HCT116 (cell line): ENCODE data around the gene TDP1.

Source experiments
- EZH2 ChIP-seq: fragments of 200-600 bp; sonication (generic); IDR thresholded peaks from 2 replicates; pipeline ENCODE4 v1.6.1; 2017; ENCODE audit warnings: antibody characterized with exemption, mixed run types
- POLR2A ChIP-seq: IDR thresholded peaks from 2 replicates; pipeline ENCODE4 v1.7.0; 2011; ENCODE audit warnings: borderline replicate concordance; ENCODE audit not compliant: insufficient read depth, insufficient read length; ENCODE audit errors: extremely low read depth
- POLR2AphosphoS5 ChIP-seq: IDR thresholded peaks from 2 replicates; pipeline ENCODE4 v1.6.1; 2011; ENCODE audit warnings: mild to moderate bottlenecking, low read depth, low read length, moderate library complexity
- TF ChIP-seq, protein P1 (sequence below), 3 experiments: fragments of 200-600 bp in 1 of 3; sonication (generic) in 1 of 3; IDR thresholded peaks in 2 of 3; conservative IDR thresholded peaks in 1 of 3; 2 replicates each; pipeline ENCODE4 v1.5.1; 2012 to 2017; ENCODE audit warnings: low read depth in 2 of 3, low read length in 2 of 3, antibody characterized with exemption in 1 of 3, borderline replicate concordance in 1 of 3, control low read depth in 1 of 3, mild to moderate bottlenecking in 1 of 3, mixed read lengths in 1 of 3, mixed run types in 1 of 3, moderate library complexity in 1 of 3; ENCODE audit not compliant: insufficient read depth in 1 of 3
- TF ChIP-seq, protein P2 (sequence below): IDR thresholded peaks from 2 replicates; pipeline ENCODE4 v1.6.1; 2012
- TF ChIP-seq, protein P3 (sequence below): IDR thresholded peaks from 2 replicates; pipeline ENCODE4 v1.6.1; 2011; ENCODE audit warnings: mild to moderate bottlenecking, low read length, moderate library complexity; ENCODE audit not compliant: insufficient replicate concordance; ENCODE audit errors: extremely low read depth
- TF ChIP-seq, protein P4 (sequence below): IDR thresholded peaks from 2 replicates; pipeline ENCODE4 v1.6.1; 2012; ENCODE audit warnings: low read depth

DNA sequence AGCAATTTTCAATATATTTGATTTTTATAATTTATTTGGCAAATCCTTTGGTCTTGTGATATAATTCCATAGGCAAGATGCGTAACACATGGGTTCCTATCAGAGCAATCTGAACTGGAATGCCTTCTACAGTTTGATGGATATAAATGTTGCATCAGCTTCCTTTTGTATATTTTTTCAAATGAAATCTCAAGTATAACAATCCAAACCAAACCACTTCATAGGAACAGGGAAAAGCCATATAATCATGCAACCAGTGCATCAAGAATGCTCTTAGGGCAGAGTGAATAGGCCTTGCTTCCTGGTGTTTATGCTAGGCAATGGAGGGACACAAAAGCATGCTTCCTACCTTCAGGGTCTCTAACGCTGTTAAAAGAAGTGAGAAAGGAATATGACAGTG is 35.7 kb upstream of the TDP1 start:
- TF ChIP-seq POLR2AphosphoS5 (no peak), EZH2 (no peak), POLR2A (no peak)
- TF ChIP-seq, protein P1, sequence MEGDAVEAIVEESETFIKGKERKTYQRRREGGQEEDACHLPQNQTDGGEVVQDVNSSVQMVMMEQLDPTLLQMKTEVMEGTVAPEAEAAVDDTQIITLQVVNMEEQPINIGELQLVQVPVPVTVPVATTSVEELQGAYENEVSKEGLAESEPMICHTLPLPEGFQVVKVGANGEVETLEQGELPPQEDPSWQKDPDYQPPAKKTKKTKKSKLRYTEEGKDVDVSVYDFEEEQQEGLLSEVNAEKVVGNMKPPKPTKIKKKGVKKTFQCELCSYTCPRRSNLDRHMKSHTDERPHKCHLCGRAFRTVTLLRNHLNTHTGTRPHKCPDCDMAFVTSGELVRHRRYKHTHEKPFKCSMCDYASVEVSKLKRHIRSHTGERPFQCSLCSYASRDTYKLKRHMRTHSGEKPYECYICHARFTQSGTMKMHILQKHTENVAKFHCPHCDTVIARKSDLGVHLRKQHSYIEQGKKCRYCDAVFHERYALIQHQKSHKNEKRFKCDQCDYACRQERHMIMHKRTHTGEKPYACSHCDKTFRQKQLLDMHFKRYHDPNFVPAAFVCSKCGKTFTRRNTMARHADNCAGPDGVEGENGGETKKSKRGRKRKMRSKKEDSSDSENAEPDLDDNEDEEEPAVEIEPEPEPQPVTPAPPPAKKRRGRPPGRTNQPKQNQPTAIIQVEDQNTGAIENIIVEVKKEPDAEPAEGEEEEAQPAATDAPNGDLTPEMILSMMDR (IDR thresholded peaks at IDR 0.05 in 2 of 3, conservative IDR thresholded peaks at IDR 0.05 in 1 of 3; ENCODE audit: borderline replicate concordance in 1 of 3, insufficient read depth in 1 of 3, low read depth in 2 of 3, low read length in 2 of 3), result no peak
- TF ChIP-seq, protein P2, sequence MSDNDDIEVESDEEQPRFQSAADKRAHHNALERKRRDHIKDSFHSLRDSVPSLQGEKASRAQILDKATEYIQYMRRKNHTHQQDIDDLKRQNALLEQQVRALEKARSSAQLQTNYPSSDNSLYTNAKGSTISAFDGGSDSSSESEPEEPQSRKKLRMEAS, result no peak
- TF ChIP-seq, protein P3, sequence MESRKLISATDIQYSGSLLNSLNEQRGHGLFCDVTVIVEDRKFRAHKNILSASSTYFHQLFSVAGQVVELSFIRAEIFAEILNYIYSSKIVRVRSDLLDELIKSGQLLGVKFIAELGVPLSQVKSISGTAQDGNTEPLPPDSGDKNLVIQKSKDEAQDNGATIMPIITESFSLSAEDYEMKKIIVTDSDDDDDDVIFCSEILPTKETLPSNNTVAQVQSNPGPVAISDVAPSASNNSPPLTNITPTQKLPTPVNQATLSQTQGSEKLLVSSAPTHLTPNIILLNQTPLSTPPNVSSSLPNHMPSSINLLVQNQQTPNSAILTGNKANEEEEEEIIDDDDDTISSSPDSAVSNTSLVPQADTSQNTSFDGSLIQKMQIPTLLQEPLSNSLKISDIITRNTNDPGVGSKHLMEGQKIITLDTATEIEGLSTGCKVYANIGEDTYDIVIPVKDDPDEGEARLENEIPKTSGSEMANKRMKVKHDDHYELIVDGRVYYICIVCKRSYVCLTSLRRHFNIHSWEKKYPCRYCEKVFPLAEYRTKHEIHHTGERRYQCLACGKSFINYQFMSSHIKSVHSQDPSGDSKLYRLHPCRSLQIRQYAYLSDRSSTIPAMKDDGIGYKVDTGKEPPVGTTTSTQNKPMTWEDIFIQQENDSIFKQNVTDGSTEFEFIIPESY, result no peak
- TF ChIP-seq, protein P4, sequence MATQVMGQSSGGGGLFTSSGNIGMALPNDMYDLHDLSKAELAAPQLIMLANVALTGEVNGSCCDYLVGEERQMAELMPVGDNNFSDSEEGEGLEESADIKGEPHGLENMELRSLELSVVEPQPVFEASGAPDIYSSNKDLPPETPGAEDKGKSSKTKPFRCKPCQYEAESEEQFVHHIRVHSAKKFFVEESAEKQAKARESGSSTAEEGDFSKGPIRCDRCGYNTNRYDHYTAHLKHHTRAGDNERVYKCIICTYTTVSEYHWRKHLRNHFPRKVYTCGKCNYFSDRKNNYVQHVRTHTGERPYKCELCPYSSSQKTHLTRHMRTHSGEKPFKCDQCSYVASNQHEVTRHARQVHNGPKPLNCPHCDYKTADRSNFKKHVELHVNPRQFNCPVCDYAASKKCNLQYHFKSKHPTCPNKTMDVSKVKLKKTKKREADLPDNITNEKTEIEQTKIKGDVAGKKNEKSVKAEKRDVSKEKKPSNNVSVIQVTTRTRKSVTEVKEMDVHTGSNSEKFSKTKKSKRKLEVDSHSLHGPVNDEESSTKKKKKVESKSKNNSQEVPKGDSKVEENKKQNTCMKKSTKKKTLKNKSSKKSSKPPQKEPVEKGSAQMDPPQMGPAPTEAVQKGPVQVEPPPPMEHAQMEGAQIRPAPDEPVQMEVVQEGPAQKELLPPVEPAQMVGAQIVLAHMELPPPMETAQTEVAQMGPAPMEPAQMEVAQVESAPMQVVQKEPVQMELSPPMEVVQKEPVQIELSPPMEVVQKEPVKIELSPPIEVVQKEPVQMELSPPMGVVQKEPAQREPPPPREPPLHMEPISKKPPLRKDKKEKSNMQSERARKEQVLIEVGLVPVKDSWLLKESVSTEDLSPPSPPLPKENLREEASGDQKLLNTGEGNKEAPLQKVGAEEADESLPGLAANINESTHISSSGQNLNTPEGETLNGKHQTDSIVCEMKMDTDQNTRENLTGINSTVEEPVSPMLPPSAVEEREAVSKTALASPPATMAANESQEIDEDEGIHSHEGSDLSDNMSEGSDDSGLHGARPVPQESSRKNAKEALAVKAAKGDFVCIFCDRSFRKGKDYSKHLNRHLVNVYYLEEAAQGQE, result no peak
